GM12873 (cell line): ENCODE data around the gene CDC42EP1.
A peak's percentile ranks its signal among the peaks of the same experiment; 100 is the strongest.

Experiments used
- CTCF ChIP-seq: IDR thresholded peaks from 2 replicates; pipeline ENCODE4 v1.5.1; 2012; ENCODE audit warnings: low read depth, mild to moderate bottlenecking, moderate library complexity, low read length, control low read depth; ENCODE audit not compliant: insufficient read depth; ENCODE audit errors: missing control alignments

CDC42EP1 gene

GRCh38 chr22:37566329-37566837 is 6.1 kb downstream of the CDC42EP1 start:
- no peak for TF ChIP-seq CTCF

- peak; percentile 99 for TF ChIP-seq CTCF
Measured at GRCh38 chr22:37566903-37567798, 6.9 kb downstream of the CDC42EP1 start.

DNA sequence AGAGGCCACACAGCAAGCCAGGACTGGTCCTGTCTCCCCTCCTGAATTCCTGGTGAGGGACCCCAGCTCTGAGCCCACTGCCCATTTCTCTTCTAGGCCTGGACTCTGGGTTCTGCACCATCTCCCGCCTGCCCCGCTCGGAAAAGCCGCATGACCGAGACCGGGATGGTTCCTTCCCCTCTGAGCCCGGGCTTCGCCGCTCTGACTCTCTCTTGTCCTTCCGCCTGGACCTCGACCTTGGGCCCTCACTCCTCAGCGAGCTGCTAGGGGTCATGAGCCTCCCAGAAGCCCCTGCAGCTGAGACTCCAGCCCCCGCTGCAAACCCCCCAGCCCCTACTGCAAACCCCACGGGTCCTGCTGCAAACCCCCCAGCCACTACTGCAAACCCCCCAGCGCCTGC is 7.7 kb downstream of the CDC42EP1 start:
- TF ChIP-seq CTCF = no peak

GRCh38 chr22:37568448-37569008 is 8.2 kb downstream of the CDC42EP1 start:
- TF ChIP-seq CTCF = no peak

GRCh38 chr22:37569009-37569920 is 9.0 kb downstream of the CDC42EP1 start:
- no peak for TF ChIP-seq CTCF

- no peak for TF ChIP-seq CTCF
Measured at GRCh38 chr22:37569921-37570660, 9.8 kb downstream of the CDC42EP1 start.
